ENCODE results near the gene NUDT16L1.
"Not testable (repeated sequence)": the region's sequence is repeated elsewhere in the genome, so short reads cannot be mapped to it uniquely, and the experiment has no call there.

NUDT16L1 gene

DNA sequence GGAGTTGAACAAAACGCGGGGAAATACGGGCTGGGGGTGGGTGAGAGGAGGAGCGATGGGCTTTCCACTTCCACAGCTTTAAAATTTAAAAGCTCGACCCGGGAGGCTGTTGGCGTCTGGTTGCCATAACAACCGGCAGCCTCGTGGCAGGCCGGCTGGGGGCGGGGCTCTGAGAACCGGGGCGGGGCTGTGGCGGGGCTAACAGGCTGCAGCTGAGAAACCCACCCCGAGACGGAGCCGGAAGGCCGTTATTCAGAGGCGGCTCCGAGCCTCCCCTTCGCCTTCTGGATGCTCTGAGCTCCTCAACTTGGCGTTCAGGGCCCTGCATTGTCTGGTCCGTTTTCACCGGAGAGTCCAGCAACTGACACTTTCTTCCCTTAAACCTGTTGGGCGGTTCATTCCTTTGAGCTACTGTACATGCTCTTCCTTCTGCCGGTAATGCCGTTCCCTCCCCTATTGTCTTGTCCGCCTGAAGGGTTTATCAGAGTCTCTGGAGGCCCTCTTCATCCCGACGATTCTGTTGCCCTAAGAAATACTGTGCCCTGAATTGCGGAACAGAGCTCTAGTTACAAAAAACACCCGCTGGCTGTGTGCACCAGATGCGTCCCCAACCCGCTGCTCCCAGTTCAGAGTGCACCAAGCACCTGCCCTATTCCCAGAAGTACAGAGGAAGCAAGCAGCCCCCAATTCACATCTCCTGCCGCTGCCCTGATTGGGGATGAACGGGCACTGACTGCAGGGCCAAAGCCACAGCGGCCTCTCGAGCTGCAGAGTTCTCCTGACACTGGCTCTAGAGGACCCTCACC is 41.6 kb downstream of the NUDT16L1 start:
- H3K27ac ChIP-seq: peak overlapping the region in 10 of 11 experiments; percentile 42 to 85 (median 72); a peak in 20 of 22 replicates
- peak overlapping the region; percentile 79 to 98 (median 88) for H3K4me3 ChIP-seq
- H4K20me1 ChIP-seq: peaks cover 0 to 7% (median 0%) of the 10 kb centered on the region in 11 experiments; a peak in 2 of 22 replicates
- no peaks in the 10 kb centered on the region for H3K27me3 ChIP-seq
- no peak for TF ChIP-seq Cebpa-rat (IDR thresholded peaks at IDR 0.05)
- peak overlapping the region; percentile 73 to 88 (median 83) for H3K9ac ChIP-seq
- peak overlapping the region; percentile 85 to 100 (median 97) for H3K4me2 ChIP-seq
- no peaks in the 10 kb centered on the region for H3K9me3 ChIP-seq (replicated peaks in 1 of 11)
- H3K4me1 ChIP-seq: peaks cover 11 to 33% (median 20%) of the 10 kb centered on the region in 10 experiments
- peaks cover 3 to 21% (median 11%) of the 10 kb centered on the region in 11 experiments; a peak in 17 of 22 replicates for H3K36me3 ChIP-seq

DNA sequence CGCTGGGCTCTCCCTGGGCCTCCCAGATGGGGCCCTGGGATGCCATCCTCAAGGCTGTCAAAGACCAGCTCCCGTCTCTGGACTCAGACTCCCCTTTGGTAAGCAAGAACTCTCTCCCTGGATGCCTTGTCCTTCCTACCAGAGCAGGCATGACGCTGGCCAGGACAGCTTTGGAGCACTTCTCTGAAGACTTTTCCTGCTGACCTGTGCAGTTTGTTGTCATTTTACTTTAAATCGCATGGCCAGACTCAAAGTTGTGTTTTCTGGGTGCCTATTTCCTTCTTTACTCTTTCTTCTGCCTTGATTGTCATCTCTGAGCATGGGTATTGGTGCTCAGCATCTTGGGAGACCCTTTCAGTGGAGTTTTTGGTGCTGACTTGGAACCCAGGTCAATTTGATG is 43.2 kb downstream of the NUDT16L1 start:
- H3K4me1 ChIP-seq: peaks cover 11 to 33% (median 20%) of the 10 kb centered on the region in 10 experiments
- no peak overlapping the region for H3K9ac ChIP-seq
- no peaks in the 10 kb centered on the region; a peak in 1 of 22 replicates for H4K20me1 ChIP-seq
- no peak overlapping the region for H3K27ac ChIP-seq
- H3K9me3 ChIP-seq (replicated peaks in 1 of 11): no peaks in the 10 kb centered on the region
- peak overlapping the region in 1 of 11 experiments; percentile 28; a peak in 1 of 22 replicates for H3K4me2 ChIP-seq
- peaks cover 0 to 6% (median 0%) of the 10 kb centered on the region in 11 experiments; a peak in 1 of 22 replicates for H3K36me3 ChIP-seq
- no peaks in the 10 kb centered on the region for H3K27me3 ChIP-seq
- no peak overlapping the region for H3K4me3 ChIP-seq
- no peak for TF ChIP-seq Cebpa-rat (IDR thresholded peaks at IDR 0.05)

DNA sequence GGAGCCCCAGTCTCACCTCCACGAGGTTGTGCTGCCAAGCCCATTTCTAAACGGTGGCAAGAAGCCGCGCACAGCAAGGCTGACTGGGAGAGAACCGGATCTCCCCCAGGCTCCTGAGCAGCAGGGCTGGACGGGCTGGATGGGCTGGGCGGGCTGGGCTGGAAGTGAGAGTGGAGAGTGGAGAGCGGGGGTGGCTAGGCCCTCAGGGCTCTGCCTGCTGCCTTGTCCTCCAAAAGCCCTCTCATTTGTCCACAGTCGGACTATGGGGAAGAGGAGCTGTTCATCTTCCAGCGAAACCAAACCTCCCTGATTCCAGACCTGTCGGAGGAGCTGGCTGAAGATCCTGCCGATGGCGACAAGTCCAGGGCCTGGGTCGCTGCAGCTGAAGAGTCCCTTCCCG is 44.2 kb downstream of the NUDT16L1 start:
- peaks cover 11 to 33% (median 20%) of the 10 kb centered on the region in 10 experiments for H3K4me1 ChIP-seq
- no peaks in the 10 kb centered on the region for H3K27me3 ChIP-seq
- no peaks in the 10 kb centered on the region; a peak in 1 of 22 replicates for H4K20me1 ChIP-seq
- H3K9me3 ChIP-seq (replicated peaks in 1 of 11): no peaks in the 10 kb centered on the region
- H3K27ac ChIP-seq: no peak overlapping the region
- H3K4me2 ChIP-seq: no peak overlapping the region
- H3K4me3 ChIP-seq: no peak overlapping the region
- no peak overlapping the region for H3K9ac ChIP-seq
- no peaks in the 10 kb centered on the region for H3K36me3 ChIP-seq
- no peak for TF ChIP-seq Cebpa-rat (IDR thresholded peaks at IDR 0.05)

DNA sequence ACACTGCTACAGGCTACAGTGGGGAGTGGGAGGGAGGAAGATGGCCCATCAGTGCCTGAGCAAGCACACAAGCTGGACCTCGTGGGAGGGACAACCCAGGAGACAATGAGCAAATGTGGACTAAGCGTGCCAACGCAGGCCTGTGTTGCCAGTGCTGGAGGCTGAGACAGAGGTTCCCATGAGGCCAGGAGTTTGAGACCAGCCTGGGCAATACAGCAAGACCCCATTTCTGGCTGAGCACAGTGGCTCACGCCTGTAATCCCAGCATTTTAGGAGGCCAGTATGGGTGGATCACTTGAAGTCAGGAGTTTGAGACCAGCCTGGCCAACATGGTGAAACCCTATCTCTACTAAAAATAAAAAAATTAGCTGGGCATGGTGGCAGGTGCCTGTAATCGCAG is 45.0 kb downstream of the NUDT16L1 start:
- not testable (repeated sequence) for H3K36me3 ChIP-seq; H4K20me1 ChIP-seq; H3K27ac ChIP-seq; H3K4me3 ChIP-seq; H3K9me3 ChIP-seq (replicated peaks in 1 of 11); H3K27me3 ChIP-seq; H3K9ac ChIP-seq
- Histone ChIP-seq H3K4me2 (peak overlapping the region in 1 of 11 experiments; percentile 7; a peak in 1 of 22 replicates), H3K4me1 (peaks cover 10 to 35% (median 22%) of the 10 kb centered on the region in 10 experiments)

DNA sequence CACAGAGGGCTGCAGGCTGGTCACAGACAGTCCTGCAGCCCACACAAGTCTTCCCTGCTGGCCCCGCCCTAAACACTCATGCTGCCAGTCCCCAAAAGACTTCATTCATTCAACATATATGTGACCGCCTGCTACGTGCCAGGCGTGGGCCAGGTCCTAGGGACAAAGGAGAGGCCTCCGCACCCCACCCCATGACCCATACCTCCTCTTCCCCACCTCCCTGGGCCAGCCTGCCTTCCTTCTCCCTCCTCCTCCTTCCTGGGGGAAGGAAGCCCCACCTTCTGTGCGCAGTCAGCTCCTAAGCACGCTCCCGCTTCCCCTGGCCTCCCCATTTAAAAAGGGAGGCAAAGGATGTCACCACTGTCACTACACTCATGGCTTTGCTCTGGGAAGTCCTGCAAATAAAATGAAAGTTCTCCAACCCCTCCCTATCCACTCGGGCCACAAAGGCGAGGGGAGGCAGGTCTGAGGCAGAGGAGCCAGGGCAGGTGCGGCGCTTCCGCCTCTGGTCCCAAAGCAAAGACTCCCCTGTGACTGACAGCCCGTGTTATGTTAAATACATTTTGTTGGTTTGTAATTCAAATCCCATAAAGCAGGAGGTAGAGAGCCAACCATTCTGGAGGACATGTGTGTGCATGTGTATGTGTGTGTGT is 50.0 kb downstream of the NUDT16L1 start:
- H3K4me3 ChIP-seq: peak overlapping the region in 2 of 10 experiments; percentile 12 to 15; a peak in 3 of 20 replicates
- H3K27ac ChIP-seq: no peak overlapping the region
- H4K20me1 ChIP-seq: peaks cover 0 to 25% (median 20%) of the 10 kb centered on the region in 11 experiments; a peak in 14 of 22 replicates
- no peak for TF ChIP-seq Cebpa-rat (IDR thresholded peaks at IDR 0.05)
- H3K4me1 ChIP-seq: peaks cover 20 to 52% (median 37%) of the 10 kb centered on the region in 10 experiments
- H3K9ac ChIP-seq: peak overlapping the region in 3 of 11 experiments; percentile 3 to 29 (median 24); a peak in 1 of 22 replicates
- no peaks in the 10 kb centered on the region for H3K36me3 ChIP-seq
- no peaks in the 10 kb centered on the region for H3K9me3 ChIP-seq (replicated peaks in 1 of 11)
- H3K4me2 ChIP-seq: peak overlapping the region; percentile 38 to 75 (median 60)
- H3K27me3 ChIP-seq: no peaks in the 10 kb centered on the region

DNA sequence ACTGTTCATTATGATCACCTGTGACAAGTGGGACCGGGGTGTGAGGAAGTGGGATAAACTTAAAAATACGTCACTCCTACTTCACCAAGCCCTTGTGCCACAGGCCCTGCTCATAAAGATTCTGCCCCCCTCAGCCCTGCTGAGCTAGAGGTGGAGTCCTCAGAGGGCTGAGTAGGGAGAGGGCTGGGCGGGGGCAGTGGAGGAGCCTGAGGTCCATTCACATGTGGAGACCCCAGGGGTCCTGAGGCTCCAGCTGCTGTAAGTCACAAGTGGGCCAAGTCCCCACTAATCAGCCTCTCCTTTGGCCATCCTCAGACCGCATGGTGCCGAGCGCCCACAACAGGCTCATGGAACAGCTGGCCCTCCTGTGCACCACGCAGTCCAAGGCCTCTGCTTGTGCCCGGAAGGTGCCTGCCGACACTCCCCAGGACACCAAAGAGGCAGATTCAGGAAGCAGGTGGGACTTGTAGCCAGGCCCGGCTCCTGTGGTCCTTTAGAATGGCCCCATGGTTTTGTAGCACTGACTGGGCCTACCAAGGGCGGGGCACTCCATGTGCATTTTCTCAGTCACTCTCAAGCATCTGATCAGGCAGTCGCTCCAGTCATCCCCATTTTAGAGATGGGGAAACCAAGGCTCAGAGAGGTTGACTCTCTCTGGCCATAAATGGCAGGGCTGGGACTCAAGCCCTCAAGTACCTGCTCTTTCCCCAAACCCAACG is 51.4 kb downstream of the NUDT16L1 start:
- Histone ChIP-seq H3K4me3 (no peak overlapping the region), H3K27ac (no peak overlapping the region), H3K4me1 (peaks cover 27 to 61% (median 51%) of the 10 kb centered on the region in 10 experiments), H3K36me3 (peaks cover 0 to 7% (median under 1%) of the 10 kb centered on the region in 11 experiments; a peak in 7 of 22 replicates), H3K4me2 (no peak overlapping the region), H3K9ac (no peak overlapping the region), H3K9me3 (replicated peaks in 1 of 11) (no peaks in the 10 kb centered on the region), H4K20me1 (peaks cover 0 to 35% (median 28%) of the 10 kb centered on the region in 11 experiments; a peak in 14 of 22 replicates), H3K27me3 (no peaks in the 10 kb centered on the region)
- TF ChIP-seq Cebpa-rat (IDR thresholded peaks at IDR 0.05): no peak

DNA sequence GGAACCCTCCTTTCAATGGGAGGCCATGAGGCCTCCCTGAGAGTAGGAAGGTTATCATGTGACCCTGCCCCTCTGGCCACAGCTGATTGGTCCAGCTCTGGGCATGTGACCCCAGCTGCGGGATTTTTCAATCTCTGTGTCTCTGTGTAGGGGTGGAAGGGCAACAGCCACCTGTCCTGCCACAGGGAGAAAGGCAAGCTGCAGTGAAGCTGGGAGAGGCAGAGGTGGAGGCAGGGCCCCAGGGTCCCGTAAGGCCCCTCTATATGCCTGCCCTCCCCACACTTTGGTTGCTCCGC is 51.9 kb downstream of the NUDT16L1 start:
- Histone ChIP-seq H3K4me3 (no peak overlapping the region), H4K20me1 (peaks cover 0 to 40% (median 28%) of the 10 kb centered on the region in 11 experiments; a peak in 14 of 22 replicates), H3K9me3 (replicated peaks in 1 of 11) (no peaks in the 10 kb centered on the region), H3K9ac (no peak overlapping the region), H3K4me2 (no peak overlapping the region), H3K36me3 (peaks cover 0 to 12% (median 5%) of the 10 kb centered on the region in 11 experiments; a peak in 11 of 22 replicates), H3K4me1 (peaks cover 27 to 65% (median 54%) of the 10 kb centered on the region in 10 experiments), H3K27ac (no peak overlapping the region), H3K27me3 (no peaks in the 10 kb centered on the region)
- TF ChIP-seq Cebpa-rat (IDR thresholded peaks at IDR 0.05): no peak
